SU-DHL-6 (cell line): Measurements from ENCODE around the gene PTPRE.

ENCODE experiments used
- EZH2phosphoT487 ChIP-seq: fragments of 200-600 bp; sonication (generic), shearing (Covaris generic); conservative IDR thresholded peaks from 2 replicates; pipeline ENCODE4 v1.6.1; 2018; ENCODE audit warnings: mild to moderate bottlenecking, antibody characterized with exemption, low read length, moderate library complexity, mixed read lengths
- TF ChIP-seq, protein P1 (sequence below): fragments of 200-600 bp; sonication (generic); IDR thresholded peaks from one replicate; pipeline ENCODE4 v1.5.1; 2017; ENCODE audit warnings: antibody characterized with exemption, mild to moderate bottlenecking, low read length, moderate library complexity; ENCODE audit not compliant: insufficient read depth, poor library complexity, severe bottlenecking

DNA sequence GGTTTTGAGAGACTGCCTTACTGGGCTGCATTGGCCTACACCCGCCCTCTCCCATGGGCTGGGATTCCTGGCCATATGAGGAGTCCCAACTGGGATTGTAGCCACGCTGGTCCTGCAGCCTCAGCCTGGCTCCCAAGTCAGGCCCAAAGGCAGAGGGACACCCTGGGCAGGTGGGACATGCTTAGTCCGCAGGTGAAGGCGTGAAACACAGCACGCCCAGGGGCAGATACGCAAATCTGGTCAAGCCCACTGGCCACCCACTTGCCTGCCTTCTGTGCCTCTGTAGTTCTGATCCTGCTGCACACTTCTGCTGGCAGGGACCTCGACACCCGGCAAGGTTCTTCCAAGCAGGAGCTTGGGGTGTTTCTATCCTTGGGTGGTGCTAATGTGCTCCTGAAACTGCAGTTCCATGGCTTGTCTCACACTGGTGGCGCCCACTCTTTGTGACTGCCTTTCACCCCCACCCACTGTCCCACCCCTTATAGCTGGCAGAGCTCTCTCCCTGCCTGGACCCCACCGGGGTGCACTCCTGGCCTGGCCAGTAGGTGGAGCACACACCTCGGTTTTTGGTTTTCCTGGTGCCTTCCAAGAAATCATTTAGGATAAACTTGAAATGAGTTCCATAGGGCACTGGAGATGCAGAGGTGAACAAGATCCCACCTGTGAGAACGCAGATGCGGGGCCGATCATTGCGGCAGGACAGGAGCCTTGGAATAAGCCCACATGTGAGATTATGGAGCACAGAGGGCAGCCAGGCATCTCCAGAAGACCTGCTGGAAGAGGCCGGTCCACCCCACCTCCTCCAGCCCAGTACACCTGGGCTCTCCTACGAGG lies 171.4 kb downstream of the PTPRE start:
- TF ChIP-seq, protein P1, sequence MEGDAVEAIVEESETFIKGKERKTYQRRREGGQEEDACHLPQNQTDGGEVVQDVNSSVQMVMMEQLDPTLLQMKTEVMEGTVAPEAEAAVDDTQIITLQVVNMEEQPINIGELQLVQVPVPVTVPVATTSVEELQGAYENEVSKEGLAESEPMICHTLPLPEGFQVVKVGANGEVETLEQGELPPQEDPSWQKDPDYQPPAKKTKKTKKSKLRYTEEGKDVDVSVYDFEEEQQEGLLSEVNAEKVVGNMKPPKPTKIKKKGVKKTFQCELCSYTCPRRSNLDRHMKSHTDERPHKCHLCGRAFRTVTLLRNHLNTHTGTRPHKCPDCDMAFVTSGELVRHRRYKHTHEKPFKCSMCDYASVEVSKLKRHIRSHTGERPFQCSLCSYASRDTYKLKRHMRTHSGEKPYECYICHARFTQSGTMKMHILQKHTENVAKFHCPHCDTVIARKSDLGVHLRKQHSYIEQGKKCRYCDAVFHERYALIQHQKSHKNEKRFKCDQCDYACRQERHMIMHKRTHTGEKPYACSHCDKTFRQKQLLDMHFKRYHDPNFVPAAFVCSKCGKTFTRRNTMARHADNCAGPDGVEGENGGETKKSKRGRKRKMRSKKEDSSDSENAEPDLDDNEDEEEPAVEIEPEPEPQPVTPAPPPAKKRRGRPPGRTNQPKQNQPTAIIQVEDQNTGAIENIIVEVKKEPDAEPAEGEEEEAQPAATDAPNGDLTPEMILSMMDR: peak; percentile 94
- no peak for TF ChIP-seq EZH2phosphoT487
